ENCODE results near the gene SMIM11.
"Not testable (repeated sequence)": the region's sequence is repeated elsewhere in the genome, so short reads cannot be mapped to it uniquely, and the experiment has no call there.

- not testable (repeated sequence) for TF ChIP-seq CTCF (conservative IDR thresholded peaks at IDR 0.05; ENCODE audit: low read depth, low read length); EZH2 (IDR thresholded peaks at IDR 0.05; ENCODE audit: borderline replicate concordance, low read depth, low read length, poor library complexity, severe bottlenecking)
These were observed 289 bp downstream of the SMIM11 start for GRCh38 chr21:34375619-34375972.

Data from A673 (cell line).